ENCODE results near the gene FAM120C. TPM values are rescaled to one million over a fixed set of nuclear protein-coding genes. Genes with fewer than 3 reads are reported as not detected.

Gene FAM120C
- polyA plus RNA-seq, 1 donor from 2014 or later: 5.2 TPM

GRCh38 chrX:54030329-54030728 lies 152.7 kb downstream of the FAM120C start:
- Mint-ChIP-seq H3K9me3 (peaks cover 0 to 2% (median 0%) of the 10 kb centered on the region in 3 donors), H3K4me1 (peaks cover 0 to 3% (median 0%) of the 10 kb centered on the region in 3 donors), H3K27me3 (no peaks in the 10 kb centered on the region), H3K4me3 (no peak overlapping the region), H3K36me3 (no peaks in the 10 kb centered on the region), H3K27ac (no peak overlapping the region)

DNA sequence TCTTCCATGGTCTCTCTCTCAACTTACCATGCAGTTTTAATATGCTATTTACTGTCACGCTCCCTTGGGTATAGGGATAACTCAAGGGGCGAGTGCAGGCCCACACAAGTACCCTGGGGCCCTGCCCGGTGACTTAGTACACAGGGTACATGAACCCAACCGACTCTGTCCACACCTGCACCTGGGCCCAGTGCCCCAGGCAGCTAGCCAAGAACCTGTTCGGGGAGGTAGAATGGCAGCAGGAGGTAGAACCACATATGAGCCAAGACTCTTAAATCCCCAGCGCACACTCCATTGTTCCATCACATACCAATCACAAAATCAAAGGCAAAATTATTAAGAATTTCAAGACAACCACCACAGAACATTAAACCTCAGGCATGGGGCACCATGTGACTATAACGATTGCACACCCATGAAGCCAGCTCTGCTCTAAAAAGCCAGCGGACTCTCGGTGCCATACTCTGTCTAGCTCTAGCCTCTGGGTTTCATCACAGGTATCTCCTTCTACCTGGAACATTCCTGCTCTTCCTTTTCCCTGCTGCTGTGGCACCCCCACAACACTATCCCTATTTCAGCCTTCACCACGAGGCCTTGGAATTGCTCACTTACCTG lies 153.4 kb downstream of the FAM120C start:
- Mint-ChIP-seq H3K36me3 (no peaks in the 10 kb centered on the region), H3K4me1 (peaks cover 0 to 5% (median 0%) of the 10 kb centered on the region in 3 donors), H3K4me3 (no peak overlapping the region), H3K9me3 (peaks cover 0 to 2% (median 0%) of the 10 kb centered on the region in 3 donors), H3K27me3 (no peaks in the 10 kb centered on the region), H3K27ac (no peak overlapping the region)

GRCh38 chrX:54024350-54024749 lies 158.7 kb downstream of the FAM120C start:
- peaks cover 2% of the 10 kb centered on the region for H3K36me3 Mint-ChIP-seq
- H3K27ac Mint-ChIP-seq: no peak overlapping the region
- peaks cover 0 to 2% (median 0%) of the 10 kb centered on the region in 3 donors for H3K9me3 Mint-ChIP-seq
- no peaks in the 10 kb centered on the region for H3K27me3 Mint-ChIP-seq
- H3K4me1 Mint-ChIP-seq: peaks cover 0 to 2% (median 0%) of the 10 kb centered on the region in 3 donors
- no peak overlapping the region for H3K4me3 Mint-ChIP-seq

Other genes starting within 250 kb of the FAM120C start
- 13.6 TPM for gene PHF8, start 138.8 kb downstream of the FAM120C start, polyA plus RNA-seq
- 1.2 TPM for gene WNK3, start 174.8 kb upstream of the FAM120C start, polyA plus RNA-seq